WTC11 (cell line): ENCODE data around the gene SORCS1. TPM values are rescaled to one million over a fixed set of nuclear protein-coding genes. Genes with fewer than 3 reads are reported as not detected.

Experiments used
- ATAC-seq: fragments of 200-7000 bp; cut with Tn5 transposase; 2 replicates; pipeline ENCODE4 v1.10.0; 2021; ENCODE audit warnings: mild to moderate bottlenecking, moderate library complexity
- CTCF ChIA-PET: fragments of 300-600 bp; sonication (Branson Sonifier 250); formaldehyde crosslinking; loops from one replicate; lab custom pipeline; 2021; ENCODE audit warnings: antibody characterized with exemption; lab: Charles Lee
- POLR2A ChIA-PET: fragments of 350-600 bp; sonication (Branson Sonifier 250); formaldehyde crosslinking; loops from one replicate; lab custom pipeline; 2021; ENCODE audit warnings: antibody characterized with exemption; lab: Charles Lee
- DNase-seq: peaks from one replicate; pipeline ENCODE4 v3.0.0; 2021; ENCODE audit warnings: low spot score
- H3K27ac Mint-ChIP-seq: 2 replicates; pipeline ENCODE4 v1.8.0; 2021; ENCODE audit warnings: mixed read lengths
- H3K27me3 Mint-ChIP-seq: 2 replicates; pipeline ENCODE4 v1.8.0; 2021; ENCODE audit warnings: low read depth, mild to moderate bottlenecking, moderate library complexity, mixed read lengths
- H3K36me3 Mint-ChIP-seq: 2 replicates; pipeline ENCODE4 v1.8.0; 2021; ENCODE audit warnings: mixed read lengths
- H3K4me1 Mint-ChIP-seq: 2 replicates; pipeline ENCODE4 v1.8.0; 2022; ENCODE audit warnings: mixed read lengths
- H3K4me3 Mint-ChIP-seq: 2 replicates; pipeline ENCODE4 v1.8.0; 2021; ENCODE audit warnings: mild to moderate bottlenecking, moderate library complexity, mixed read lengths
- H3K9me3 Mint-ChIP-seq: 2 replicates; pipeline ENCODE4 v1.8.0; 2021; ENCODE audit warnings: mixed read lengths
- ARID4B ChIP-seq: sonication (generic); formaldehyde crosslinking; IDR thresholded peaks from 2 replicates; pipeline ENCODE4 v1.8.0; 2023; ENCODE audit warnings: missing genetic modification reagents, mild to moderate bottlenecking, borderline replicate concordance
- ATF1 ChIP-seq: sonication (generic); formaldehyde crosslinking; IDR thresholded peaks from 2 replicates; pipeline ENCODE4 v1.8.1; 2023; ENCODE audit warnings: mild to moderate bottlenecking, moderate library complexity, missing genetic modification reagents
- ATF3 ChIP-seq: sonication (generic); formaldehyde crosslinking; conservative IDR thresholded peaks from 2 replicates; pipeline ENCODE4 v1.8.1; 2022; ENCODE audit warnings: mild to moderate bottlenecking, missing genetic modification reagents
- E2F4 ChIP-seq: sonication (generic); formaldehyde crosslinking; IDR thresholded peaks from 2 replicates; pipeline ENCODE4 v1.8.1; 2022; ENCODE audit warnings: low read depth, mild to moderate bottlenecking, moderate library complexity, missing genetic modification reagents, borderline replicate concordance
- GABPB1 ChIP-seq: sonication (generic); formaldehyde crosslinking; IDR thresholded peaks from 2 replicates; pipeline ENCODE4 v1.8.1; 2023; ENCODE audit warnings: mild to moderate bottlenecking, missing genetic modification reagents
- HMGXB4 ChIP-seq: sonication (generic); formaldehyde crosslinking; IDR thresholded peaks from 2 replicates; pipeline ENCODE4 v1.8.1; 2023; ENCODE audit warnings: mild to moderate bottlenecking, moderate library complexity, missing genetic modification reagents
- JAZF1 ChIP-seq: fragments of 250-450 bp; sonication (Bioruptor Pico); IDR thresholded peaks from 2 replicates; pipeline ENCODE4 v1.9.0; 2021; ENCODE audit warnings: moderate library complexity, mild to moderate bottlenecking, inconsistent platforms
- MAX ChIP-seq: sonication (generic); formaldehyde crosslinking; IDR thresholded peaks from 2 replicates; pipeline ENCODE4 v1.8.0; 2022; ENCODE audit warnings: mild to moderate bottlenecking, missing genetic modification reagents
- MLX ChIP-seq: sonication (generic); formaldehyde crosslinking; IDR thresholded peaks from 2 replicates; pipeline ENCODE4 v1.8.1; 2023; ENCODE audit warnings: mild to moderate bottlenecking, missing genetic modification reagents, moderate library complexity
- NFE2L1 ChIP-seq: sonication (generic); formaldehyde crosslinking; IDR thresholded peaks from 2 replicates; pipeline ENCODE4 v1.8.1; 2023; ENCODE audit warnings: missing genetic modification reagents
- TEAD1 ChIP-seq: sonication (generic); formaldehyde crosslinking; IDR thresholded peaks from 2 replicates; pipeline ENCODE4 v1.8.0; 2022; ENCODE audit warnings: mild to moderate bottlenecking, missing genetic modification reagents
- TP53 ChIP-seq: sonication (generic); formaldehyde crosslinking; IDR thresholded peaks from 2 replicates; pipeline ENCODE4 v1.8.1; 2023; ENCODE audit warnings: mild to moderate bottlenecking, missing genetic modification reagents
- ZNF121 ChIP-seq: sonication (generic); formaldehyde crosslinking; IDR thresholded peaks from 2 replicates; pipeline ENCODE4 v1.8.0; 2023; ENCODE audit warnings: missing genetic modification reagents
- ZNF219 ChIP-seq: sonication (generic); formaldehyde crosslinking; IDR thresholded peaks from 2 replicates; pipeline ENCODE4 v1.8.0; 2023; ENCODE audit warnings: missing genetic modification reagents, mild to moderate bottlenecking, borderline replicate concordance
- ZNF232 ChIP-seq: sonication (generic); formaldehyde crosslinking; IDR thresholded peaks from 2 replicates; pipeline ENCODE4 v1.8.0; 2022; ENCODE audit warnings: mild to moderate bottlenecking, missing genetic modification reagents
- ZNF532 ChIP-seq: fragments of 250-450 bp; sonication (Bioruptor Pico); IDR thresholded peaks from 2 replicates; pipeline ENCODE4 v1.9.0; 2021; ENCODE audit warnings: mild to moderate bottlenecking, borderline replicate concordance
- total RNA-seq: library from RNA; stranded (reverse); gene quantifications from 3 replicates; pipeline ENCODE4 v1.2.3, GENCODE V29; 2021

SORCS1 gene
- total RNA-seq, 1 experiment from 2014 or later, result 3.3 TPM

GRCh38 chr10:107075117-107075516 is 89.4 kb downstream of the SORCS1 start:
- Mint-ChIP-seq H3K36me3 (no peaks in the 10 kb centered on the region), H3K27ac (no peak overlapping the region), H3K9me3 (no peaks in the 10 kb centered on the region), H3K27me3 (no peaks in the 10 kb centered on the region), H3K4me1 (peaks cover 19% of the 10 kb centered on the region), H3K4me3 (no peak overlapping the region)
- ChIA-PET CTCF (no interaction called here), POLR2A (no interaction called here)
- ATAC-seq, result no peak
- TF ChIP-seq NFE2L1 (CRISPR knock-in tag) (no peak), ZNF532 (CRISPR knock-in tag) (no peak), TP53 (CRISPR knock-in tag) (no peak), ATF3 (CRISPR knock-in tag) (no peak), ARID4B (no peak), JAZF1 (CRISPR knock-in tag) (no peak), ZNF232 (CRISPR knock-in tag) (no peak)
- no peak for DNase-seq

- no peak for DNase-seq
- POLR2A ChIA-PET, result interaction anchor here (0.8 kb wide), 1 partner anchor 8 kb away, joined by 3 read pairs; no protein-coding TSS in a partner anchor
- Mint-ChIP-seq H3K9me3 (no peaks in the 10 kb centered on the region), H3K4me3 (no peak overlapping the region), H3K27me3 (no peaks in the 10 kb centered on the region), H3K27ac (no peak overlapping the region), H3K36me3 (no peaks in the 10 kb centered on the region), H3K4me1 (peaks cover 19% of the 10 kb centered on the region)
- peak; percentile 67 for ATAC-seq
- TF ChIP-seq ZNF219 (no peak), ATF1 (CRISPR knock-in tag) (no peak), E2F4 (CRISPR knock-in tag) (no peak), ATF3 (CRISPR knock-in tag) (no peak), NFE2L1 (CRISPR knock-in tag) (no peak), ZNF232 (CRISPR knock-in tag) (no peak), MAX (CRISPR knock-in tag) (no peak), GABPB1 (CRISPR knock-in tag) (no peak), MLX (CRISPR knock-in tag) (no peak), TEAD1 (no peak), JAZF1 (CRISPR knock-in tag) (no peak), ZNF121 (CRISPR knock-in tag) (no peak), HMGXB4 (CRISPR knock-in tag) (no peak)
- CTCF ChIA-PET, result no interaction called here
Observed at GRCh38 chr10:107072786-107073185, 91.7 kb downstream of the SORCS1 start.
